Cardiac muscle cell (in vitro differentiated cells and primary cell): Measurements from ENCODE around the gene AP2A2. TPM values are rescaled to one million over a fixed set of nuclear protein-coding genes. Genes with fewer than 3 reads are reported as not detected.
"Not testable (repeated sequence)": the region's sequence is repeated elsewhere in the genome, so short reads cannot be mapped to it uniquely, and the experiment has no call there.

ENCODE experiments used
- DNase-seq, 2 donors: peaks; one replicate each; pipeline versions ENCODE4 v3.0.0 to v3.0.0-alpha.2; 2010 to 2017; ENCODE audit warnings: low read depth in 1 of 2, low spot score in 1 of 2
- H3K27ac ChIP-seq: fragments of 200-600 bp; sonication (generic); 2 replicates; pipeline ENCODE4 v1.5.1; 2016
- H3K27me3 ChIP-seq: fragments of 200-600 bp; sonication (generic); 2 replicates; pipeline ENCODE4 v1.6.0; 2016; ENCODE audit warnings: control low read depth
- H3K36me3 ChIP-seq: fragments of 200-600 bp; sonication (generic); 2 replicates; pipeline ENCODE4 v1.5.1; 2016; ENCODE audit warnings: control low read depth
- H3K4me1 ChIP-seq: fragments of 200-600 bp; sonication (generic); 2 replicates; pipeline ENCODE4 v1.8.1; 2017; ENCODE audit warnings: low read depth, mild to moderate bottlenecking, mixed run types
- H3K4me3 ChIP-seq: fragments of 200-600 bp; sonication (generic); 2 replicates; pipeline ENCODE4 v1.5.1; 2016; ENCODE audit warnings: mild to moderate bottlenecking
- H3K9me3 ChIP-seq: fragments of 200-600 bp; sonication (generic); 2 replicates; pipeline ENCODE4 v1.5.1; 2017; ENCODE audit warnings: low read depth, mild to moderate bottlenecking, control low read depth
- polyA plus RNA-seq: library from polyadenylated mRNA; unstranded; fragments of >200 nt; fragmentation: Nextera tagmentation; extraction: Ambion mirVana; gene quantifications from 2 replicates; pipeline ENCODE4 v1.2.1, GENCODE V29; 2016
- total RNA-seq: library from RNA; depleted of rRNA; stranded (reverse); fragments of >200 nt; gene quantifications from 2 replicates; pipeline ENCODE4 v1.2.3, GENCODE V29; 2016
- TF ChIP-seq, protein P1 (sequence below): IDR thresholded peaks from 2 replicates; pipeline ENCODE4 v1.5.1; 2012; ENCODE audit warnings: low read depth, mild to moderate bottlenecking, low read length

Gene AP2A2
- total and polyA plus RNA-seq, 2 experiments from 2014 or later: 47.6 to 77.6 TPM

- Histone ChIP-seq H3K27ac (no peak overlapping the region), H3K27me3 (no peaks in the 10 kb centered on the region), H3K36me3 (peaks cover 14% of the 10 kb centered on the region), H3K4me1 (peaks cover 5% of the 10 kb centered on the region), H3K9me3 (no peaks in the 10 kb centered on the region), H3K4me3 (no peak overlapping the region)
- TF ChIP-seq, protein P1, sequence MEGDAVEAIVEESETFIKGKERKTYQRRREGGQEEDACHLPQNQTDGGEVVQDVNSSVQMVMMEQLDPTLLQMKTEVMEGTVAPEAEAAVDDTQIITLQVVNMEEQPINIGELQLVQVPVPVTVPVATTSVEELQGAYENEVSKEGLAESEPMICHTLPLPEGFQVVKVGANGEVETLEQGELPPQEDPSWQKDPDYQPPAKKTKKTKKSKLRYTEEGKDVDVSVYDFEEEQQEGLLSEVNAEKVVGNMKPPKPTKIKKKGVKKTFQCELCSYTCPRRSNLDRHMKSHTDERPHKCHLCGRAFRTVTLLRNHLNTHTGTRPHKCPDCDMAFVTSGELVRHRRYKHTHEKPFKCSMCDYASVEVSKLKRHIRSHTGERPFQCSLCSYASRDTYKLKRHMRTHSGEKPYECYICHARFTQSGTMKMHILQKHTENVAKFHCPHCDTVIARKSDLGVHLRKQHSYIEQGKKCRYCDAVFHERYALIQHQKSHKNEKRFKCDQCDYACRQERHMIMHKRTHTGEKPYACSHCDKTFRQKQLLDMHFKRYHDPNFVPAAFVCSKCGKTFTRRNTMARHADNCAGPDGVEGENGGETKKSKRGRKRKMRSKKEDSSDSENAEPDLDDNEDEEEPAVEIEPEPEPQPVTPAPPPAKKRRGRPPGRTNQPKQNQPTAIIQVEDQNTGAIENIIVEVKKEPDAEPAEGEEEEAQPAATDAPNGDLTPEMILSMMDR: no peak
- DNase-seq: no peak
Observed at GRCh38 chr11:957212-957920, 31.7 kb downstream of the AP2A2 start.

DNA sequence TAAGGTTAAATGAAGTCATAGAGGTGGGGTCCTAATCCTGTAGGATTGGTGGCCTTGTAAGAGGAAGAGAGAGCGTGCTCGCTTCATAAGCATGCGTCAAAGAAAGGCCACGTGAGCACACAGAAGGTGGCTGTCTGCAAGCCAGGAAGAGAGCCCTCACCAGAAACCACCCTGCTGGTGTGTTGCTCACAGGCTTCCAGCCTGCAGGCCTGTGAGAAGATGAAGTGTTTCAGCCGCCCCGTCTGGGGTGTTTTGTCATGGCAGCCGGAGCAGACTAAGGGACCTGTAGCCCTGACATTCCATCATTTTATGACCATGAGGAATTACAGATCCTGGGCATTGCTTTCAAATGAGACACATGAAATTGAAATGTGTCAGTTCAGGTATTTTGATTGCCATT is 32.4 kb downstream of the AP2A2 start:
- no peak overlapping the region for H3K4me3 ChIP-seq
- TF ChIP-seq, protein P1: no peak
- no peaks in the 10 kb centered on the region for H3K4me1 ChIP-seq
- no peaks in the 10 kb centered on the region for H3K27me3 ChIP-seq
- H3K27ac ChIP-seq: no peak overlapping the region
- H3K9me3 ChIP-seq: no peaks in the 10 kb centered on the region
- peaks cover 14% of the 10 kb centered on the region for H3K36me3 ChIP-seq
- DNase-seq: no peak

- Histone ChIP-seq H3K9me3 (no peaks in the 10 kb centered on the region), H3K4me1 (no peaks in the 10 kb centered on the region), H3K36me3 (peaks cover 19% of the 10 kb centered on the region), H3K4me3 (no peak overlapping the region), H3K27me3 (no peaks in the 10 kb centered on the region), H3K27ac (no peak overlapping the region)
- TF ChIP-seq, protein P1: no peak
- DNase-seq: no peak
Observed at GRCh38 chr11:959027-959426, 33.4 kb downstream of the AP2A2 start.

GRCh38 chr11:959608-960007 is 33.9 kb downstream of the AP2A2 start:
- Histone ChIP-seq H3K27me3 (no peaks in the 10 kb centered on the region), H3K9me3 (no peaks in the 10 kb centered on the region), H3K27ac (no peak overlapping the region), H3K36me3 (peaks cover 19% of the 10 kb centered on the region), H3K4me1 (no peaks in the 10 kb centered on the region), H3K4me3 (no peak overlapping the region)
- TF ChIP-seq, protein P1: no peak
- DNase-seq: no peak

DNA sequence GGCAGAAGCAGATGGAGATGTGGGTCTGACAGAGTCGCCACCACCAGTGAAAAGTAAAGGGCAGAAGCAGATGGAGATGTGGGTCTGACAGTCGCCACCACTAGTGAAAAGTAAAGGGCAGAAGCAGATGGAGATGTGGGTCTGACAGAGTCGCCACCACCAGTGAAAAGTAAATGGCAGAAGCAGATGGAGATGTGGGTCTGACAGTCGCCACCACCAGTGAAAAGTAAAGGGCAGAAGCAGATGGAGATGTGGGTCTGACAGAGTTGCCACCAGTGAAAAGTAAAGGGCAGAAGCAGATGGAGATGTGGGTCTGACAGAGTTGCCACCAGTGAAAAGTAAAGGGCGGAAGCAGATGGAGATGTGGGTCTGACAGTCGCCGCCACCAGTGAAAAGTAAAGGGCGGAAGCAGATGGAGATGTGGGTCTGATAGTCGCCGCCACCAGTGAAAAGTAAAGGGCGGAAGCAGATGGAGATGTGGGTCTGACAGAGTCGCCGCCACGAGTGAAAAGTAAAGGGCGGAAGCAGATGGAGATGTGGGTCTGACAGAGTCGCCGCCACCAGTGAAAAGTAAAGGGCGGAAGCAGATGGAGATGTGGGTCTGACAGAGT is 35.7 kb downstream of the AP2A2 start:
- H3K27ac ChIP-seq, H3K4me1 ChIP-seq, H3K9me3 ChIP-seq, H3K4me3 ChIP-seq, H3K27me3 ChIP-seq, DNase-seq: not testable (repeated sequence)
- peaks cover 19% of the 10 kb centered on the region for H3K36me3 ChIP-seq

DNA sequence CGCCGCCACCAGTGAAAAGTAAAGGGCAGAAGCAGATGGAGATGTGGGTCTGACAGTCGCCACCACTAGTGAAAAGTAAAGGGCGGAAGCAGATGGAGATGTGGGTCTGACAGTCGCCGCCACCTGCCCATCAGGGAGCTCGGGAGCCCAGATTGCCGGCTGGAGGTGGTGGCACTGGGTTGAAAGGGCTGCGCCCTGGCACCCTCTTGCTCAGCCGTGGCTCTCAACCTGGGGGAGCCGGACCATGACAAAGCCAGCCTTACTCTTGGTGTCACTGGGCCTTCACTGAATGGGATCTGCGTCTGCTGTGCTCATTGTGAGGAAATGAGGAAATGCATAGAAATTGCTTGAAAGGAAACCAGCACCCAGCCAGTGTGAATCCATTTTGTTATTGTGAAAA is 36.3 kb downstream of the AP2A2 start:
- no peak overlapping the region for H3K4me3 ChIP-seq
- H3K27ac ChIP-seq: no peak overlapping the region
- H3K4me1 ChIP-seq: no peaks in the 10 kb centered on the region
- H3K9me3 ChIP-seq: no peaks in the 10 kb centered on the region
- no peak for DNase-seq
- peaks cover 19% of the 10 kb centered on the region for H3K36me3 ChIP-seq
- no peaks in the 10 kb centered on the region for H3K27me3 ChIP-seq
- TF ChIP-seq, protein P1: no peak
